A204.1 (cell line): ENCODE measurements around the gene HEPHL1.
A peak's percentile ranks its signal among the peaks of the same experiment; 100 is the strongest.
"Not testable (repeated sequence)": the region's sequence is repeated elsewhere in the genome, so short reads cannot be mapped to it uniquely, and the experiment has no call there.

Source experiments
- FAIRE-seq: peaks from 2 replicates; lab custom pipeline; 2012; peaks lifted over from hg19 to GRCh38; lab: Jason Lieb, UNC

Gene HEPHL1

DNA sequence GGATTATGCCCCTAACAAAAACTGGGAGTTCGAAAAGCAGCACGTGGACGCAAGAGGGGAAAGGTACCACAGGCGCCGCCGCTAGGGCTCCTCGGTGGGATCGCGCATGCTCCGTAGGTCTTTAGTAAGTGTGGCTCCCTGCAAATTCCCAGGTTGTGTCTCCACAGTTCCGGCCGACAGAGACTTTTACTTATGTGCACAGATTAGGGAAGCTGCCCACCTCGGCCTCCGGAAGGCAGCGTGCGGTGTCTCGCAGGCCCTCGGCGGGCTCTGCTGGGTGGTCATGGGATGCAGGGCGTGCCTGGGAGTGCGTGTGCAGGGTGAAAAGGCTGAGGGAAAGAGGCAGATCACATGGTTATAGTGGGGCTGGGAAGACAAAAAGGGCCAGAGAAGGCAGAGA lies 67.8 kb downstream of the HEPHL1 start:
- FAIRE-seq = no peak

DNA sequence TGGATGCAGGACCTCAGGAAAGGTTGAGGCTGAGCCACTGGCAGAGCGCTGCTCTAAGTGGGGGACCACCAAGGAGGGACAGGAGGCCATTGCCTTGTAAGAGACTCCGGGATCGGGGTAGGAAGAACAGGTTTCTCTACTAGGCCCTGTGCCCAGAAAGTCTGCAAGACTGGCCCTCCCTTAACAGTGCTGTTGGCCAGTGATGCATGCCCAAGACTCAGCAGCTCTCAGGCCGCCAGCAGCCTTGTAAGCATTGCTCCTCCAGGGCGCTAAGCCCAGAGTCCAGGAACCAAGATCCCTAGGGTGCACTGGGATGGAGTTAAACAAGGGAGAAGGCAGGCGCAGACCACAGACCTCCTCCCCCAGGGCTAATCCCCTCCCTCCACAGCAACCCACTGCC lies 68.2 kb downstream of the HEPHL1 start:
- FAIRE-seq = no peak

DNA sequence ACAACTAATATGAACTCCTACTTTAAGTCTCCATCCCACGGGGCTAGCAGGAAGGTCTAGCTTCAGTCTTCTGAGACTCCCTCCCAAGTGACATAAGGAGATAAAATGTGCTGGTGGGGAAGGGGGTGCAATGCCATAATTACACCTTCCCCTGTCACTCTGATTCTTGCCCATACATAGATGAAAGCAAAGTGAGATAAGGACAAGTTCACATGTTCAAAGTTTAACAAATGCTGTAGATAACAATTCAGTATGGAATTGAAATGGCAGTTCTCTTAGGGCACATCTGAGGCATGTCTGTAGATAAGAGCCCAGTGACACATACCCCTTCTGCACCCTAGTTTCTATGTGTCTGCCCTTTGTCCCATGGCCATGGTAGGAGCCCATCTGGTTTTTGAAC lies 69.2 kb downstream of the HEPHL1 start:
- FAIRE-seq = no peak

DNA sequence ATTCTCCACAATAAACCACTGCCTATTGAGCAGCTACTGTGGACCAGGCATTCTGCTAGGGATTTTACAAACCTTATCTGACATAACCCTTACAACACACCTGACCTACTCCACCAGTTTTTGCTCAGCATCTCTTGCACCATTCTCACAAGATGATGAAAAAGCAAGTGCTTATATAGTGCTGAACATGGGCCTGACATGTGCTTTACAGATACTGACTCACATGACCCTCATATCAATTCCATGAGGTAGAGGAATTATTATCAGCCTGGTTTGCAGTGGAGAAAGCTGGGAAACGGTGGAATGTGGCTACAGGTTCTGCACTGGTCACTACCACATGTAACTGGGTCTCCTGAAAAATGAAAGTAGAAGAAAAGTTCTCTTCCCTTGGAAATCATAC lies 69.9 kb downstream of the HEPHL1 start:
- FAIRE-seq = no peak

DNA sequence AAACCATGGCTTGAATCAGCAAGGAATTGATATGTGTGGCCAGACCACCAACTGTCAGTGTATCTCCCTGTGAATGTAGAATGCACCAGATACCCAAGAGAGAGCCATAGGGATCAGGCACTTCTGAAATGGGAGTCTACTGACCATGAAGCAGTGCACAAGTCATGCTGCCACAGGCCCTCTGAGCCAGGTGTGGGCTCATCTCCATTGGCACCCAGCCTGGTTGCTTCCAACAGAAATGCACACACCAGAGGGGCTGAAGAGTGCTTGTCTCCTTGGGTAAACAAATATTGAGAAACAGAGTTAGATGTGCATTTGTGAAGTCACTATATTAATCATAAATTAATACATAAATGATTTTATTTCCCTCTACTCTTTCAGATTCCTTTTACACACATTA lies 79.1 kb downstream of the HEPHL1 start:
- no peak for FAIRE-seq

DNA sequence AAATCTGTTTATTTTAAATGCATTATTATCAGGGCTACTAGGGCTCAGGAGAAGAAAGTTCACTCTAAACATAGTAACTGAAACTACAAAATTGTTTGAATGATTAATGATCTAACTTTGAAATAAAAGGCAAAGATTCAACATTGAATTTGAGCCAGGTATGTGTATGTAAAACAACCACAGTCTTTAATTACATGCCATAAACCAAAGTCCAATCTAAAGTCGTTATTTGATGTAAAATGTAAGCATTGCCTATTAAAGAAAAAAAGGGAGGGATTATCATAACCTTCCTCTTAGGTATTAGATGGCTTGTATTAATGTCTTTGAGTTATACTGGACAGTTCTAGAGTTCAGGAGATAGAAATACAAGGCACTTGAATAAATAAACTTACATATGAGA lies 82.3 kb downstream of the HEPHL1 start:
- FAIRE-seq = no peak

DNA sequence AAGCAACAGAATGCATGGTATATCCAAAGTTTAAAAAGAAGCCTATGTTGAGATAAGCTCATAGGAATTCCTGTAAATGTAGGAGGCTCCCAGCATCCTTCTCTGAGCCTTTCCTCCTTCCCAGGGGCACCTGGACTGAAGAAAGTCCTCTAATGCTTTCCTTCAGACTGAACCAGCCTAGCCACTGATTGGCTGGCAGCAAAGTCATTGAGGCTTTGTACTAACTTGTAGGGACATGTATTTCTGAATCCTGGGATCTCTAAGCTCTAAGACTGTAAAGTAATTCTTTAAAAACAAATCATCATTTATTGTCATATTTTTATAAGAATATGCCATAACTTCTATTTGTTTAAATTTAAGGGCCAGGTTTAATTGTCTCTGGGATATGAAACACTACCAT lies 83.6 kb downstream of the HEPHL1 start:
- FAIRE-seq = no peak

DNA sequence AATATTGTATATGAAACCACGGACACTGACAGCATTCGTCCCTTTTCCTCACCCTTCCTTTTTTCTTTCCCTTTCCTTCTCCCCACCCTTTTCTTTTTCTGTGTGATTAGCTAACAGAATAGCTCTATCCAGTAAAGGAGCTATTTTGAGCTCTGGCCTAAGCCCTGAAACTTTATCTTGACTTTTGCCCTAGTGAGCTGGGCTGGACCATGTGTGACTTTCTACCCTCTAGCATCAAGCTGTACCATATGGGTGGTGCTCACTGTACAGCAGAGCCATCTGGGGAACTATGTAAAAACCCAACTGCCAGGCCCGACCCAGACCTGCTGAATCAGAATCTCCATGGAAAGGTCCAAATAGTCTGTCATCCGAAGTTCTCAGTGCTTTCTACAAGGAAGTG lies 85.6 kb downstream of the HEPHL1 start:
- FAIRE-seq = no peak

DNA sequence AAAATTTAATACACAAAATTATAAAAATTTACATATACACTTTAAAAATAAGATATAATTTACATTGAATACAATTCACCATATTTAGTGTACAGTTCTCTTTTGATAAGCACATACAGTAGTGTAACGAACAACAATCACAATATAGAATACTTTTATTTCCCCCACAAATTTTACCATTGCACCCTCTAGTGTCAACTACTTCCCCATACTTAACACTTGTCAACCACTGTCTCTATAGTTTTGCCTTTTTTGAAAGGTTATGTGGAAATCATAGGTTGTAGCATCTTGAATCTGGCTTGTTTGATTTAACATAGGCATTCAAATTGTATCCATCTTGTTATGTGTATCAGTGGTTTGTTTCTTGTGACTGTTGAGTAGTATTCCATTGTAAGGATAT lies 86.2 kb downstream of the HEPHL1 start:
- FAIRE-seq = peak; percentile 71

DNA sequence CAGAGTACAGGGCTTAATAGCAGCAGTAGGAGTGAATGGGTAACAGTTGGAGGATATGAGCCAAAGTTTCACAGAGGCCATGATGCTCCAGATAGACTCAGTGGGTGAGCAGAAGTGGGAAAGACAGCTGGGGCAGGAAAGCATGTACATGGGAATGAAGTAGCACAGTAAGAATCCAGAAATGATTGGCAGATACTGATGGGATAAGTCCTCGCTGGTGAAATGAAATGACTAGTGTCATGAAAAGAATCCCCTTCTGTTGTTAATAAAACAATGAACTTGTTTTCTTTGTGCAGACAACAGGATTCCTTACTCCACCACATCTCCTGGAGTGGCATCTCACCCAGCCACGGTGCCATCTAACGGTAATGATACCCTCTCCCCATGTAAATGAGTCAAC lies 90.1 kb downstream of the HEPHL1 start:
- FAIRE-seq = no peak

DNA sequence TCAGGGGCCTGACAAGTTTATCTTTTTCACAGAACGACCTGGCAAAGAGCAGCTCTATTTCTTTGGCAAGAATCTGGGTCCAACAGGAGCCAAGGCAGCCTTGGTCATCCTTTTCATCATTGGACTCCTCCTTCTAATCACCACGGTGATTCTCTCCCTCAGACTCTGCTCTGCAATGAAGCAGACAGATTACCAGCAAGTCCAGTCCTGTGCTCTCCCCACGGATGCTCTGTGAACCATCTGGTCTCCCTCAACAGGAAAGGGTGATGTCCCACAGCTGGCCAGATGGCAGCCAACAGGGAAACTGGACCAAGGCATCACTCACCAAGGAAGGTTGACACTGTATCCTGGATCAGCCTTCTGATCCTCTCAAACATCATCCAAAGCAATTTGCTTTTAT lies 90.5 kb downstream of the HEPHL1 start:
- no peak for FAIRE-seq

DNA sequence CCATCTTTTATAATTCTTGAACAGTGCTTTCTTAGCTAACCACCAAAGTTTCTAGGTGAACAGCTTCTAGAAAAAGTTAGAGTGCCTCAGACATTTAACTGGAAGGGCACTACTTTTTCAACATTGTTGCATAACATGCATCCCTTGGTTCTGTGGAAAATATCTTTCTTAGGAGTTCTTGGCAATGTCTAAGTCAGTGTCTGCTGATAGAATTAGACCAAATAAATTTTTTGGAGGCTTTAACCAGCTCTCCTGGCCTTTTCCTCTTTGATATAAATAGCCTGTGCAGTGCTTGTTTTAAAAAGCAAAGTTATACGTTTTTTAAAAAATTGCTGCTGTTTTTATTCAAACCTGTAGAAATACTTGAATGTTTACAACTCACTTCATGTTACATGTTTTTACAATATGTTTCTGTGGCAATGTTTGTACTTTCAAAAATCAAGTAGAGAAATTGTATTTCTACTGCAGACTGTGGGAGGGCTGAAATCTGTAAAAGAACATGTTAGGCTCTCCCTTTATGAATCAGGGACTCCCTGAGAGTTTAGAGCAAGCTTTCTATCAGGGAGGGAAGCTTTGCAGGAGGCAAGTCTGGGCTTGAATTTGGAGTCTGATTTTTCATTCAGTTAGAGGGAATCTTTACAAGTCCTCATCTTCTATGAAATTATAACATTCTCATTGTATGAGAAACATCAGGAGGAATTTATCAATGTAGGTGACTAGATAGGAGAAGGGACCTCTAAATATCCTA lies 91.2 kb downstream of the HEPHL1 start:
- no peak for FAIRE-seq

DNA sequence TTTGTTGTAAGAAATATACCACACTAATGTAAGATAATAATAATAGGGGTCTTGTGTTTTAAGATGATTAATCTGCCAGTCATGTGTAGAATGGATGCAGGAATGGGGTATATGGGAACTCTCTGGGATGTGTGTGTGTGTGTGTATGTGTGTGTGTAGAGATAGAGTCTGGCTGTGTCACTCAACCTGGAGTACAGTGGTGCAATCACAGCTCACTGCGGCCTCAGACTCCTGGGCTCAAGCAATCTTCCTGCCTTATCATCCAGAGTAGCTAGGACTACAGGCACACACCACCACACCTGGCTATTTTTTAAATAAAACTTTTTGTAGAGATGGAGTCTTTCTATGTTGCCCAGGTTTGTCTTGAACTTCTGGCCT lies 96.0 kb downstream of the HEPHL1 start:
- FAIRE-seq = no peak

DNA sequence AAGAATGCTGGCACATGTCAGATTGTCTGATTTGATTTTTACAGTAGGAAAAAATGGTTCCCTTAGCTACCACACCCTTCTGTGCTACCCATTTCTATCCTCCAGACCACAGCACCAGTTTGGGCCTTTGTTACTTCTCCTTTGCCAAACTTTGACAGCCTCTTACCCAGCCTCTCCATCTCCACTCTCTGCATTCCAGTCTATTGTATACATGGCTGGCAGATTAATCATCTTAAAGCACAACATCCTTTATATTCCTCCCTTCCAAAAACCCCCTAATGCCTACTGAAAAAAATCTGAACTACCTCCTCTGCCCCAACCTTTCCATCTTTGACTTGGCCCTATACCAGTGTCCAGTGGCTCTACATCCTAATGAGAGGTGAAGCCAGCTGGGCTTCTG lies 96.7 kb downstream of the HEPHL1 start:
- FAIRE-seq = no peak

DNA sequence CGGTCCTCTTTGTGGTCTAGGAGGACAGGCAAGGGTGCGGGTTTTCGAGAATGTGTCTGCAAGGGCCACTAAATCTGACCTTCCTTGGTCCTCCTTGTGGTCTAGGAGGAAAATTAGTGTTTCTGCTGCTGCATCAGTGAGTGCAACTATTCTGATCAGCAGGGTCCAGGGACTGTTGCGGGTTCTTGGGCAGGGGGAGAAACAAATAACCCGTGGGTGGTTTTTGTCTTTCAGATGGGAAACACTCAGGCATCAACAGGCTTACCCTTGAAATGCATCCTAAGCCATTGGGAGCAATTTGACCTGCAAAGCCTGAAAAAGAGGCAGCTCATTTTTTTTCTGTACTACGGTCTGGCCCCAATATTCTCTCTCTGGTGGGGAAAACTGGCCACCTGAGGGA lies 98.5 kb downstream of the HEPHL1 start:
- not testable (repeated sequence) for FAIRE-seq

DNA sequence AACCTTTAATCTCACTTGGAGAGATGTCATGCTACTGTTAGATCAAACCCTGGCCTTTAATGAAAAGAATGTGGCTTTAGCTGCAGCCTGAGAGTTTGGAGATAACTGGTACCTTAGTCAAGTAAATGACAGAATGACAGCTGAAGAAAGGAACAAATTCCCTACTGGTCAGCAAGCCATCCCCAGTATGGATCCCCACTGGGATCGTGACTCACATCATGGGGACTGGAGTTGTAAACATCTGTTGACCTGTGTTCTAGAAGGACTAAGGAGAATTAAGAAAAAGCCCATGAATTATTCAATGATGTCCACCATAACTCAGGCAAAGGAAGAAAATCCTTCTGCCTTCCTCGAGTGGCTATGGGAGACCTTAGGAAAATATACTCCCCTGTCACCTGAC lies 99.4 kb downstream of the HEPHL1 start:
- FAIRE-seq = not testable (repeated sequence)

DNA sequence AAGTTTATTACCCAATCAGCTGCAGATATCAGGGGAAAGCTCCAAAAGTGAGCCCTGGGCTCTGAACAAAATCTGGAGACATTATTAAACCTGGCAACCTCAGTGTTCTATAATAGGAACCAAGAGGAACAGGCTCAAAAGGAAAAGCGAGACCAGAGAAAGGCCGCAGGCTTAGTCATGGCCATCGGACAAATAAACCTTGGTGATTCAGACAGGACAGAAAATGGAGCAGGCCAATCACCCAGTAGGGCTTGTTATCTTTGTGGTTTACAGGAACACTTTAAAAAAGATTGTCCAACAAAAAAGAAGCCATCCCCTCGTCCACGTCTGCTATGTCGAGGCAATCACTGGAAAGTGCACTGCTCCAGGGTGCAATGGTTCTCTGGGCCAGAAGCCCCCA lies 99.8 kb downstream of the HEPHL1 start:
- no peak for FAIRE-seq

DNA sequence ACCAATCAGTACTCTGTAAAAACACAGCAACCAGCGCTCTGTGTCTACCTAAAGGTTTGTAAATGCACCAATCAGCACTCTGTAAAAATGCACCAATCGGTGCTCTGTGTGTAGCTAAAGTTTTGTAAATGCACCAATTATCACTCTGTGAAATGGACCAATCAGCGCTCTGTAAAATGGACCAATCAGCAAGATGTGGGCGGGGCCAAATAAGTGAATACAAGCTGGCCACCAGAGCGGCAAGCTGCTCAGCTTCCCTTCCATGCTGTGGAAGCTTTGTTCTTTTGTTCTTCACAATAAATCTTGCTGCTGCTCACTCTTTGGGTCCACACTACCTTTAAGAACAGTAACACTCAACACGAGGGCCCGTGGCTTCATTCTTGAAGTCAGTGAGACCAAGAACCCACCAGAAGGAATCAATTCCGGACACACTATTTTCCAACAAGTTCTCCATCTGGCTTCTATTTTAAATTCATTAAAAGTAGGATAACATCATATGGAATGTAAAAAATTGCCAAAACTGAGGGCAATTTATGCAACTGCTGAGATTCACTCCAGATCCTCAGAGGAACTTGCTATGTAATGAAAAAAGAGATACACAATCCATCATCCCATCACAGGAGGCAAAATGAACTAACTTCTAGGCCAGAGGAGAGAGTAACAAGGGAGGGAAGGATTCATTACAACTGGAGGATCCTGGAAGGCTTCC lies 104.4 kb downstream of the HEPHL1 start:
- no peak for FAIRE-seq

DNA sequence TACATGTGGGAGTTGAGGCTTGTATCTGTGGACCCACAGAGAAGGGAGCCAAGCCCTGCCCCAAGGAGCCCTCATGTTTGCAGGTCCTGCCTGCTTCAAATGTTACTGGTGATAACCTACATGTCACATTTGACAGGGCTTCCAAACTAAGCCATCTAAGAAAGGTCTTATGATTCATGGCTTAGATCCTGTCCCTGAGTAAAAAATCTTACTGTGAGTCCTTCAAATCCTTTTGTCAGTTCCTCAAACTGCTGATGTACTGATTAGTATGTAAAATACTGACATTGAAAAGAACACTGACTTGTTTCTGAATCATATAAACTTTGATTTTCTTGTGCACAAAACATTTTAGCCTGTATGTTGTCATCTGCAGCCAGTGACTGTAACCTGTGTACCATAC lies 106.5 kb downstream of the HEPHL1 start:
- FAIRE-seq = no peak

DNA sequence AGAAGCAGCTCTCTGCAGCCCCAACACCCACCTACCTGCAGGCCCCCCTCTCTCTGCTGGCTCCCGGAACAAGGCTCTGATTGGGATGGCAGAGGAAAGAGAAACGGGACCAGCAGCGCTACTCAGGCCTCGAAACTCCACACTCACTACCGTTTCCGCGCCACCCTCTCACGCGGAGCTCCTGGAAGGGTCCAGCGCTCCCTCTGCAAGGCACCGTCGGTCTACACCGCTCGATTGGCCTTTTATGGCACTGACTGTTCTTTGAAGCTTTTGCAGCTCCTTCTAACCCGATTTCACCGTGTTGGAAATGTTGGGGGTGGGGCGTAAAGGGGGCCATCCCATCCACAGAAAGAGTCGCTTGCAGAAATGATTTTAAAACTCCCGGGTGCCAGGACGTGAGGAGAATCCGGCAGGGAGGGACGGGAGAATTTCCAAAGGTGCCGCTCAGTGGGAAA lies 107.2 kb downstream of the HEPHL1 start:
- no peak for FAIRE-seq

DNA sequence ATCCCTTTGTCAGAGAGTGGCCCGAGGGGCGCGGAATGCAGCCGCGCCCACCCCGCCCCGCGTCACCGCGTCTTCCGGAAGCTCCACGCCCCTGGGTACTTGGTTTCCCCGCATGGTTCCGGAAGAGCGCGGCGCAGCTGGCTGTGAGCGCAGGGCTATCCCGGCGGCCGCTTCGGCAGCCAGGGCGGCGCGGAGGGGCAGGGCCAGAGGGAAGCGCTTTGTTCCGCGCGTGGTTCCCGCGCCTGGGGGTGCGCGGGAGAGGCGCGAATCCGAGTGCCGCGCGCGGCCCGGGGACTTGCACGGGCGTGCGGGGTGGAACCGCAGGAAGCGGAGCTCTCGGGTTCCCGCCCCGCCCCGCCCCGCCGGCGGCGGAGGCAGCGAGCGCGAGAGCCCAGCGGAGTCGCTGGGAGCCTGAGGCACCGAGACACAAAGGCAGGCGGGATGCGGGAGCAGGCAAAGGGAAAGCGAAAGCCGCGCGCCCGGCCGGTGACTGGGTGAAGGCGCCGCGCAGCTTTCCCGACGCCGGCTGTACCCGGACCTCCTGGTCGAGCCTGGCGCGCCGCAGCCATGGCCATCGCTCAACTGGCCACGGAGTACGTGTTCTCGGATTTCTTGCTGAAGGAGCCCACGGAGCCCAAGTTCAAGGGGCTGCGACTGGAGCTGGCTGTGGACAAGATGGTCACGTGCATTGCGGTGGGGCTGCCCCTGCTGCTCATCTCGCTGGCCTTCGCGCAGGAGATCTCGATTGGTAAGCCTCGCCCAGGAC lies 107.8 kb downstream of the HEPHL1 start, which contains the start of gene PANX1:
TSS of gene PANX1 (plus strand) at position 96 of the 766 bp plus-strand sequence. CDS start at position 568, 472 bp downstream.
- no peak for FAIRE-seq

DNA sequence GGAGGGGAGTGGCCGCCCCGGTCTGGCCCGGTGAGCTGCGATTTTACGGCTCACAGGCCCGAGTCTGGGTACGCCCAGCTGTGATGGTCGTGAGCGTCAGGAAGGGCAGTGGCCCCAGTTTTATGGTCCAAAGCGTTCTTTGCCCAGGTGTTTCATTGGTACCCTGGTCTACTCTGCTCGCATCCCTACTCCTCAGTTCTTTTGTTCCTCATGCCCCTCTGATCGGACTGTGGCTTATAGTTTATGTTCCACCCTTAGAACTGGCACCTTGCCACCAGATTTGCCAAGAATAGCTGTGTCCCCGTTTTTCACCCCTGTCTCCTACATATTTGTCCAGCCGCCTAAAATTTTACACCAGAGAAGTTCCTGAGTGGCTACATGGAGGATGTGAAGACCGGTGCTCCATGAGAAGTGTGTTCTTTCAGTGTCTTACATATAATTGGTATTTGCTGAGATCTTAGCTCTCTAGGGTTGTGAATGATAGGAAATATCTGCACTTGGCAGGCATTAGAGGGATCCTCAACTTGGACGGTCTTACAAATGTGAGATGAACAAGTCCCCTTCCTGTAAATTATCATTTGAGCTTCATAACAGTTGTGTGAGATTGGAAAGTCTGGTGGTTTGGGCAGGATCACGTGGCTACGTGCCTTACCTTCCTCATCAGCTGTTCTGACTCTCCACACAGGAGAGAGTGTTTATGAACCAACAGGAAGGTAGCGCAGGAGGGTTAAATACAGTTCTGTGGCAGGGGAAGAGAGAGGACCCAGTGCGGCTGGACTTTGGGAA lies 108.6 kb downstream of the HEPHL1 start:
- no peak for FAIRE-seq
